HCT116 (cell line): Measurements from ENCODE around the gene DMPK. TPM values are rescaled to one million over a fixed set of nuclear protein-coding genes. Genes with fewer than 3 reads are reported as not detected.

Experiments
- ATAC-seq: fragments of 200-7000 bp; cut with Tn5 transposase; 2 replicates; pipeline ENCODE4 v1.9.1; 2020; ENCODE audit warnings: mild to moderate bottlenecking, moderate library complexity
- BruUV-seq: library from RNA; stranded (reverse); fragments of 400-500 nt; replicated peaks from 2 replicates; lab custom pipeline; 2021; lab: Mats Ljungman, UMichigan
- CTCF ChIA-PET: fragments of 300-600 bp; sonication (Branson Sonifier 250); formaldehyde crosslinking; loops from one replicate; lab custom pipeline; 2021; ENCODE audit warnings: antibody characterized with exemption; lab: Charles Lee
- POLR2A ChIA-PET: fragments of 300-600, 350-600 bp; sonication (Branson Sonifier 250); formaldehyde crosslinking; loops from one replicate; lab custom pipeline; 2021; ENCODE audit warnings: antibody characterized with exemption; lab: Charles Lee
- RAD21 ChIA-PET, 2 experiments: fragments of 300-600 bp; sonication (Branson Sonifier 250); formaldehyde crosslinking; loops; one replicate each; lab custom pipeline; 2023; ENCODE audit warnings: low total read pairs in 2 of 2; ENCODE audit not compliant: uncharacterized antibody in 2 of 2, unreplicated experiment in 2 of 2, low non-redundant PET in 1 of 2; lab: Charles Lee
- DNase-seq: peaks from one replicate; pipeline ENCODE4 v3.0.0-alpha.2; 2010; ENCODE audit warnings: low read depth, low spot score
- H2AFZ ChIP-seq: fragments of 200-600 bp; shearing (Covaris generic), sonication (generic); 2 replicates; pipeline ENCODE4 v1.6.1; 2017; ENCODE audit warnings: low read depth, mixed run types, mixed read lengths, antibody characterized with exemption, low read length; ENCODE audit not compliant: poor library complexity, severe bottlenecking
- H3K27ac ChIP-seq: 2 replicates; pipeline ENCODE4 v1.5.1; 2012; ENCODE audit warnings: low read depth, low read length
- H3K27me3 ChIP-seq: fragments of 200-600 bp; sonication (generic); 2 replicates; pipeline ENCODE4 v1.6.1; 2016; ENCODE audit warnings: mixed run types, low read length, mixed read lengths; ENCODE audit not compliant: insufficient read depth
- H3K36me3 ChIP-seq, 2 experiments: fragments of 200-500 bp in 1 of 2; fragments of 200-600 bp in 1 of 2; sonication (Bioruptor generic) in 1 of 2; sonication (generic) in 1 of 2; 2 replicates each; pipeline versions ENCODE4 v1.5.1 to v1.6.1; 2014 to 2016; ENCODE audit warnings: low read length in 2 of 2, inconsistent platforms in 1 of 2, mixed read lengths in 1 of 2, mixed run types in 1 of 2; ENCODE audit not compliant: insufficient read depth in 2 of 2, control insufficient read depth in 1 of 2
- H3K4me1 ChIP-seq, 2 experiments: fragments of 200-600 bp in 1 of 2; sonication (generic) in 1 of 2; 2 replicates each; pipeline versions ENCODE4 v1.5.1 to v1.6.1; 2012 to 2017; ENCODE audit warnings: low read length in 2 of 2, inconsistent platforms in 1 of 2, mild to moderate bottlenecking in 1 of 2, mixed read lengths in 1 of 2, mixed run types in 1 of 2, moderate library complexity in 1 of 2; ENCODE audit not compliant: insufficient read depth in 2 of 2, control insufficient read depth in 1 of 2
- H3K4me2 ChIP-seq: fragments of 200-600 bp; sonication (generic); 2 replicates; pipeline ENCODE4 v1.6.1; 2017; ENCODE audit warnings: mixed run types, low read length, mixed read lengths
- H3K4me3 ChIP-seq, 2 experiments: fragments of 200-600 bp in 1 of 2; sonication (generic) in 1 of 2; replicated peaks in 1 of 2; 2 replicates each; pipeline ENCODE4 v1.5.1; 2011 to 2016; ENCODE audit warnings: low read length in 2 of 2, control low read depth in 1 of 2, low read depth in 1 of 2, mild to moderate bottlenecking in 1 of 2, mixed read lengths in 1 of 2, mixed run types in 1 of 2
- H3K79me2 ChIP-seq: fragments of 200-600 bp; sonication (generic); 2 replicates; pipeline ENCODE4 v1.6.1; 2017; ENCODE audit warnings: mild to moderate bottlenecking, mixed run types, low read length, moderate library complexity, mixed read lengths; ENCODE audit not compliant: insufficient read depth
- H3K9ac ChIP-seq: fragments of 200-600 bp; sonication (generic); 2 replicates; pipeline ENCODE4 v1.6.1; 2016; ENCODE audit warnings: low read length, mixed read lengths
- H3K9me2 ChIP-seq: fragments of 200-600 bp; sonication (generic), shearing (Covaris generic); 2 replicates; pipeline ENCODE4 v1.6.1; 2017; ENCODE audit warnings: mixed run types, mild to moderate bottlenecking, moderate library complexity; ENCODE audit not compliant: insufficient read depth
- H3K9me3 ChIP-seq, 2 experiments: fragments of 200-500 bp in 1 of 2; fragments of 200-600 bp in 1 of 2; sonication (Bioruptor generic) in 1 of 2; sonication (generic) in 1 of 2; 2 replicates each; pipeline ENCODE4 v1.6.1; 2014 to 2017; ENCODE audit warnings: low read length in 2 of 2, mixed read lengths in 2 of 2, inconsistent platforms in 1 of 2, low read depth in 1 of 2, mild to moderate bottlenecking in 1 of 2, mixed run types in 1 of 2, moderate library complexity in 1 of 2; ENCODE audit not compliant: control insufficient read depth in 1 of 2, insufficient read depth in 1 of 2
- H4K20me1 ChIP-seq: fragments of 200-600 bp; sonication (generic), shearing (Covaris generic); 2 replicates; pipeline ENCODE4 v1.6.1; 2017; ENCODE audit warnings: mixed run types, mild to moderate bottlenecking, moderate library complexity; ENCODE audit not compliant: insufficient read depth
- CTCF ChIP-seq, 3 experiments: fragments of 200-600 bp in 1 of 3; sonication (generic) in 1 of 3; IDR thresholded peaks in 2 of 3; conservative IDR thresholded peaks in 1 of 3; 2 replicates each; pipeline ENCODE4 v1.5.1; 2012 to 2017; ENCODE audit warnings: low read depth in 2 of 3, low read length in 2 of 3, antibody characterized with exemption in 1 of 3, borderline replicate concordance in 1 of 3, control low read depth in 1 of 3, mild to moderate bottlenecking in 1 of 3, mixed read lengths in 1 of 3, mixed run types in 1 of 3, moderate library complexity in 1 of 3; ENCODE audit not compliant: insufficient read depth in 1 of 3
- EGR1 ChIP-seq: IDR thresholded peaks from 2 replicates; pipeline ENCODE4 v1.6.1; 2012; ENCODE audit warnings: low read depth
- EZH2 ChIP-seq: fragments of 200-600 bp; sonication (generic); IDR thresholded peaks from 2 replicates; pipeline ENCODE4 v1.6.1; 2017; ENCODE audit warnings: antibody characterized with exemption, mixed run types
- FOSL1 ChIP-seq: IDR thresholded peaks from 2 replicates; pipeline ENCODE4 v1.6.1; 2012; ENCODE audit warnings: low read depth
- POLR2A ChIP-seq: IDR thresholded peaks from 2 replicates; pipeline ENCODE4 v1.7.0; 2011; ENCODE audit warnings: borderline replicate concordance; ENCODE audit not compliant: insufficient read depth, insufficient read length; ENCODE audit errors: extremely low read depth
- RAD21 ChIP-seq: IDR thresholded peaks from 2 replicates; pipeline ENCODE4 v1.6.1; 2012; ENCODE audit warnings: low read depth, mild to moderate bottlenecking
- YY1 ChIP-seq: IDR thresholded peaks from 2 replicates; pipeline ENCODE4 v1.6.1; 2011; ENCODE audit warnings: low read length, low read depth, moderate library complexity, mild to moderate bottlenecking; ENCODE audit not compliant: insufficient replicate concordance; ENCODE audit errors: extremely low read depth
- ZFX ChIP-seq: fragments of 450-650 bp; IDR thresholded peaks from 2 replicates; pipeline ENCODE4 v1.6.1; 2017
- intact Hi-C: fragments of 100-400 bp; cut with micrococcal nuclease; formaldehyde crosslinking; loops from 2 replicates; pipeline ENCODE4 v1.10.0; 2022
- total RNA-seq: library from RNA; stranded (reverse); gene quantifications from one replicate; pipeline ENCODE4 v1.2.1, GENCODE V29; 2021; ENCODE audit not compliant: unreplicated experiment
- TF ChIP-seq, protein P1 (sequence below): IDR thresholded peaks from 2 replicates; pipeline ENCODE4 v1.6.1; 2012
- TF ChIP-seq, protein P2 (sequence below): IDR thresholded peaks from 2 replicates; pipeline ENCODE4 v1.6.1; 2011; ENCODE audit warnings: mild to moderate bottlenecking, low read length, moderate library complexity; ENCODE audit not compliant: insufficient replicate concordance; ENCODE audit errors: extremely low read depth

The DMPK gene
- total RNA-seq, 1 experiment from 2014 or later, result 52.5 TPM

GRCh38 chr19:45798995-45799517 is 16.8 kb upstream of the DMPK start:
- Histone ChIP-seq H3K4me2 (peak overlapping the region; percentile 60), H3K4me3 (no peak overlapping the region), H3K27me3 (no peaks in the 10 kb centered on the region), H2AFZ (peak overlapping the region; percentile 95), H3K36me3 (no peaks in the 10 kb centered on the region), H3K4me1 (peaks cover 0 to 18% of the 10 kb centered on the region in 2 experiments; a peak in 2 of 4 replicates), H4K20me1 (no peaks in the 10 kb centered on the region), H3K27ac (no peak overlapping the region), H3K9me2 (no peaks in the 10 kb centered on the region), H3K9ac (no peak overlapping the region), H3K79me2 (no peaks in the 10 kb centered on the region), H3K9me3 (no peaks in the 10 kb centered on the region)
- ATAC-seq (peak; percentile 92), DNase-seq (no peak)
- ChIA-PET POLR2A (interaction anchor here (1.7 kb wide), 1 partner anchor 29 kb away, joined by 9 read pairs; the partner anchor contains the start of gene SIX5), CTCF (interaction anchor here (0.7 to 3.9 kb wide), 11 partner anchors 10 to 278 kb away, joined by 3 to 54 read pairs (median 5); partner anchors contain the start of genes DMPK, FOXA3 and SIX5), RAD21 (interaction anchor here (0.9 to 1.9 kb wide), 2 partner anchors 29 kb away, joined by 7 to 8 read pairs; partner anchors contain the start of gene SIX5 (in 1 of the 2))
- intact Hi-C loops, result loop anchor here (1.0 kb wide), 1 partner anchor 29 kb away; no protein-coding TSS in a partner anchor
- TF ChIP-seq, protein P1, sequence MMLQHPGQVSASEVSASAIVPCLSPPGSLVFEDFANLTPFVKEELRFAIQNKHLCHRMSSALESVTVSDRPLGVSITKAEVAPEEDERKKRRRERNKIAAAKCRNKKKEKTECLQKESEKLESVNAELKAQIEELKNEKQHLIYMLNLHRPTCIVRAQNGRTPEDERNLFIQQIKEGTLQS, result no peak
- TF ChIP-seq RAD21 (peak; percentile 79), CTCF (IDR thresholded peaks at IDR 0.05 in 2 of 3, conservative IDR thresholded peaks at IDR 0.05 in 1 of 3; ENCODE audit: borderline replicate concordance in 1 of 3, insufficient read depth in 1 of 3, low read depth in 2 of 3, low read length in 2 of 3) (peak; percentile 79 to 85 (median 81))
- no TSS peak for BruUV-seq

DNA sequence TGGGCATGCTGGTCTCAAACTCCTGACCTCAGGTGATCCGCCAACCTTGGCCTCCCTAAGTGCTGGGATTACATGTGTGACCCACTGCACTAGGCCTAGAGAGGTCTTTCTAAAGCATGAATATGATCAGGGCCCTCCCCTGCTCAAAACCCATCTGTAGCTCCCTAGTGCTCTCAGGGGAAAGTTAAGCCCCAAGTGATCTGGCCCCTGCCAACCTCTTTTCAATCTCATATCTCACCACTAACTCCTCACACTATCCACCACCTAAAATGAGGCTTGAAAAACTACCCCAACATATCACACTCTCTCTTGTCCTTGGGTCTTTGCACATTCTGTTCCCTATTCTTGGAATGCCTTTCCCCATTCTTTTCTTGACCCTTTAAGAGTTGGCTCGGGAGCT is 12.3 kb upstream of the DMPK start:
- CTCF ChIA-PET, result interaction anchor here (0.7 to 1.6 kb wide), 2 partner anchors 22 to 30 kb away, joined by 3 read pairs; no protein-coding TSS in a partner anchor
- Histone ChIP-seq H3K79me2 (peaks cover 19% of the 10 kb centered on the region), H3K9me3 (no peaks in the 10 kb centered on the region), H3K27ac (no peak overlapping the region), H3K4me1 (peaks cover 12 to 30% of the 10 kb centered on the region in 2 experiments; a peak in 3 of 4 replicates), H2AFZ (no peak overlapping the region), H4K20me1 (no peaks in the 10 kb centered on the region), H3K9ac (no peak overlapping the region), H3K27me3 (no peaks in the 10 kb centered on the region), H3K36me3 (peaks cover 0 to 3% of the 10 kb centered on the region in 2 experiments; a peak in 2 of 4 replicates), H3K4me3 (no peak overlapping the region), H3K4me2 (no peak overlapping the region), H3K9me2 (no peaks in the 10 kb centered on the region)
- no TSS peak for BruUV-seq
- POLR2A ChIA-PET, result no interaction called here
- ATAC-seq (no peak), DNase-seq (no peak)
- intact Hi-C loops, result no loop called here
- RAD21 ChIA-PET, result no interaction called here
- TF ChIP-seq POLR2A (no peak), EZH2 (no peak), ZFX (no peak), FOSL1 (no peak), CTCF (IDR thresholded peaks at IDR 0.05 in 2 of 3, conservative IDR thresholded peaks at IDR 0.05 in 1 of 3; ENCODE audit: borderline replicate concordance in 1 of 3, insufficient read depth in 1 of 3, low read depth in 2 of 3, low read length in 2 of 3) (no peak), YY1 (no peak), EGR1 (no peak)
- TF ChIP-seq, protein P2, sequence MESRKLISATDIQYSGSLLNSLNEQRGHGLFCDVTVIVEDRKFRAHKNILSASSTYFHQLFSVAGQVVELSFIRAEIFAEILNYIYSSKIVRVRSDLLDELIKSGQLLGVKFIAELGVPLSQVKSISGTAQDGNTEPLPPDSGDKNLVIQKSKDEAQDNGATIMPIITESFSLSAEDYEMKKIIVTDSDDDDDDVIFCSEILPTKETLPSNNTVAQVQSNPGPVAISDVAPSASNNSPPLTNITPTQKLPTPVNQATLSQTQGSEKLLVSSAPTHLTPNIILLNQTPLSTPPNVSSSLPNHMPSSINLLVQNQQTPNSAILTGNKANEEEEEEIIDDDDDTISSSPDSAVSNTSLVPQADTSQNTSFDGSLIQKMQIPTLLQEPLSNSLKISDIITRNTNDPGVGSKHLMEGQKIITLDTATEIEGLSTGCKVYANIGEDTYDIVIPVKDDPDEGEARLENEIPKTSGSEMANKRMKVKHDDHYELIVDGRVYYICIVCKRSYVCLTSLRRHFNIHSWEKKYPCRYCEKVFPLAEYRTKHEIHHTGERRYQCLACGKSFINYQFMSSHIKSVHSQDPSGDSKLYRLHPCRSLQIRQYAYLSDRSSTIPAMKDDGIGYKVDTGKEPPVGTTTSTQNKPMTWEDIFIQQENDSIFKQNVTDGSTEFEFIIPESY, result no peak
- TF ChIP-seq, protein P1, result no peak
